GM12865 (cell line): ENCODE data around the gene ZNF217.

Experiments
- DNase-seq: peaks from one replicate; pipeline ENCODE4 v3.0.0; 2010; ENCODE audit warnings: low read depth
- H3K4me3 ChIP-seq: 2 replicates; pipeline ENCODE4 v1.5.1; 2011; ENCODE audit warnings: mild to moderate bottlenecking, low read depth, low read length, control low read depth
- CTCF ChIP-seq: IDR thresholded peaks from 2 replicates; pipeline ENCODE4 v1.5.1; 2011; ENCODE audit warnings: low read length, control low read depth, low read depth, inconsistent platforms; ENCODE audit not compliant: insufficient read depth; ENCODE audit errors: missing control alignments

The ZNF217 gene

DNA sequence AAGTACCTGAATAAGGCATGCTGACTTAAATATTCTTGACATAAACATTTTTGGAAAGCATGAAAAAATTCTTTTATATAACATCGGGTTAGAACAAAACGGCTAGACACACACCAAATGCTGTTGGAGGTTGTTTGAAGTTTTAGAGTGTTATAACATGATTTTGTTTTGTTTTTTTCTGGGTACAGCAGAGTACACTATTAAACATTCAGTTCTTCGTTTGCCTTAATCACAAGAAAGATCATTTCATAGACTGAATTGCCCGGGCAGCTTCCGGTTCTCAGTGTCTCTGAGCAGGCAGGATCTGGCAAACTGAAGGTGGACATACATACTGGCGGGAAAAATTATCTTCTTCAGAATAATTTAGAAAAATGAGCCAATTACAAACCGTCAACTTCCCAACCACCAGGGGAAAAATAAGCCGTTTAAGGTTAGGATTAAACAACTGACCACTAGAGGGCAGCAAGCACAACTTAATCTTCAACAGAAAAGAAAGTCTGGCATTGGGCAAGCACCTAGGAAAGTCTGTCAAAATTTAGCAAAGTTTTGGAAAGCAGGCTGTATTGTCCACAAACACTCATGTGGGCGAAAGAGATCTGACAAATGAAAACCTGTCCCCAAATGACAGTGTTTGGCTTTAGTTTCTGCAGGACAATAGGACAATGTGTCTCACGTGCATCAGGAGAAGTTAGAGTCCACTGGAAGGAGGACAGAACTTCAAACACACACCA, 15.0 kb downstream of the ZNF217 start:
- peak; percentile 91 for DNase-seq
- peak overlapping the region; percentile 57 for H3K4me3 ChIP-seq
- TF ChIP-seq CTCF: peak; percentile 65

DNA sequence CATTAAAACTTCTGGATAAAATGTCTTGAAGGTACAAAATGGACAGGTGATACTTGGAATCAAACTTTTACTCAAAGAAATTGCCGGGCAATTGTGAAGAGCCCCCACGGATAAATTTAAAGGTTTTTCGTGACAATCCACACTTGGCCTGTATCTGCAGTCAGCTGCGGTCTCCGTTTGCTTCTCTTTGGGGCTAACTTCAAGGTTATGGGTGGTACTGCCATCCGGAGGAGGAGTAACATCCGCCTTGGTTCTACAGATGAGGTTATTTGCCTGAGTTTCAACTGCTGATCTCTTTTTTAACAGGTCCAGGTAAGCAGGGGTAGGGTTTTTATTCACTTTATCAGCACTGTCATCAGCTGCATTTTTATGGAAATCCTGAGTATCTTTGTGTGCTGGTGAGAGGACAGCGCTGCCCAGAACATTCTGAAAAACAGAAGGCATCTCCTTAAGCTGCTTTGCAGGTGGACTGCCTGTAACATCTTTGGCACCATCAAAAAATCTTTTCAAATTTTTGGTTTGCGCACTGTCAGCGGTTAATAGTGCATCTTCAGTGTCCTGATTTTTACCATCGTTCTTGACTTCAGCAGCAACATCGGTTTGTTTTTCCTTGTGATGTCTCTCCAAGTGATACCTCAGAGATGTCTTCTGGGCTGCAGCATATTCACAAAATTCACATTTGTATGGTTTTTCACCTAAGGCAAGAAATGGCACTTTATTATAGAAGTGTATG, 16.9 kb downstream of the ZNF217 start:
- H3K4me3 ChIP-seq: no peak overlapping the region

DNA sequence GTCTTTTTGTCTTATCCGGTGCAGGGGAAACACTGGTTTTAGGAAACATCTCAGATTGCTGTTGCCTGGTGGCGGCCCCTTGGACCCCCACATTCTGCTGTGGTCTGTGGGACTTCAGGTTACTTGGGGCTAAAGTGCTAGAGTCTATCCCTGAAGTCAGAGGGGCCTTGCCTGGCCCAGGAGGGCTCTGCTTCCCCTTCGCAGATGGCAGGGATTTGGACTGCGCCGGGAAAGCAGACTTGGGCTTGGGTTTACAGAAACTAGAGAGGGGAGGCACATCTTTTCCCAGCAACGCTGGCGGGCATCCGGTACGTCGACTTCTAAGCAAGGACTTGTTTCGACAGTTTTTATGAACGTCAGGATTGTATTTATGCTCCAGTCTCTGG, 17.5 kb downstream of the ZNF217 start:
- no peak for TF ChIP-seq CTCF
- no peak overlapping the region for H3K4me3 ChIP-seq
- DNase-seq: no peak

More for the DNA sequence above, 16.9 kb downstream of the ZNF217 start:
- TF ChIP-seq CTCF: no peak
- no peak for DNase-seq

DNA sequence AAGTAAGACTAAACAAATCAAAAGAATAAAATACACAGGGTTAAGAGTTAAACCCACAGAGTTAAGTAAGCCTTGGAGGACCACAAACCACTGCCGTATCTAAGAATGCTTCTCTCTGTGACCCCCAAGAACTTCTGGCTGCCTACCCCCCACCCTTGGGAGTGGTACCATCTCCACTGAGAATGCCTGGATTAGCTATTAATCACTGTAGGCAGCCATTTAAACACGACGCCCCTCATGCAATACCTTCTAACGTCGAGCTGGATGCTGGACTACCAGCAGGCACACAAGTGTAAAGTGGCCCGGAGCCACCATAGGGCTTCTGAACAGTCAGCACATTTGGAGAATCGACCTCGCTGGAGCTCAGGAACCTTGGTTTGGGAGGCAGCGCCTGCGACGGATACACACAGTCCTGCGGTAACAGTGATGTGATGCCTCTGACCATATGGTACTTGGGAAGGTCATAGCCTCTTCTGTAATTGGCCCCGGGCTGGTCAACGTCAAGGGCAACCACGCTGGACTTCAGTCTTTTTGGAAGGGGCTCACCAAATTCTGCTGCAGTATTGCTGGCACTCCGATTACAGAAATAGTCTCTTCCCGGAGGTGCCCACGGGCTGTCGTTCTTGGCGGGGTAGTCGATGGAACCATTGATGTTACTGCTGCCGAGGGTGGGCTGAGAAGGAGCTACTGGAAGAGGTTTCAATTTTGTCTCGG, 18.0 kb downstream of the ZNF217 start:
- no peak for TF ChIP-seq CTCF
- DNase-seq: no peak
- H3K4me3 ChIP-seq: no peak overlapping the region

- DNase-seq: no peak
- no peak for TF ChIP-seq CTCF
- H3K4me3 ChIP-seq: no peak overlapping the region
These were observed 18.8 kb downstream of the ZNF217 start for GRCh38 chr20:53574819-53575218.

GRCh38 chr20:53574259-53574789, 19.3 kb downstream of the ZNF217 start:
- TF ChIP-seq CTCF: no peak
- no peak overlapping the region for H3K4me3 ChIP-seq
- no peak for DNase-seq
